CD4-positive, CD25-positive, alpha-beta regulatory T cell (primary cell): ENCODE results near the gene DBNDD1. TPM values are rescaled to one million over a fixed set of nuclear protein-coding genes. Genes with fewer than 3 reads are reported as not detected.

Experiments
- ATAC-seq, 2 donors: fragments of 150-1000 bp; cut with Tn5 transposase; one replicate each; pipeline ENCODE4 v1.10.0; 2021; ENCODE audit warnings: low read depth in 2 of 2, moderate number of reproducible peaks in 2 of 2, moderate library complexity in 1 of 2
- DNase-seq, 3 donors: peaks; one replicate each; pipeline versions ENCODE4 v3.0.0 to v3.0.0-alpha.2; 2012 to 2022; ENCODE audit warnings: mixed read lengths in 1 of 3
- H3K27ac ChIP-seq: one replicate; pipeline ENCODE4 v1.7.0; 2013; ENCODE audit warnings: mild to moderate bottlenecking, low read length; ENCODE audit not compliant: insufficient read depth, poor library complexity, severe bottlenecking
- H3K27me3 ChIP-seq: one replicate; pipeline ENCODE4 v1.7.0; 2013; ENCODE audit warnings: low read length; ENCODE audit not compliant: control insufficient read depth, insufficient read depth
- H3K36me3 ChIP-seq: one replicate; pipeline ENCODE4 v1.7.0; 2013; ENCODE audit warnings: mild to moderate bottlenecking, low read length, moderate library complexity; ENCODE audit not compliant: control insufficient read depth, insufficient read depth
- H3K4me1 ChIP-seq: 2 replicates; pipeline ENCODE4 v1.7.0; 2013; ENCODE audit warnings: mild to moderate bottlenecking, low read length; ENCODE audit not compliant: insufficient read depth, control insufficient read depth, poor library complexity, severe bottlenecking
- H3K4me3 ChIP-seq: one replicate; pipeline ENCODE4 v1.7.0; 2013; ENCODE audit warnings: low read depth, mild to moderate bottlenecking, low read length, moderate library complexity
- H3K9me3 ChIP-seq, 2 experiments: 1 replicate in 1 of 2; 2 replicates in 1 of 2; pipeline ENCODE4 v1.7.0; 2013; ENCODE audit warnings: low read length in 2 of 2, mild to moderate bottlenecking in 1 of 2, moderate library complexity in 1 of 2; ENCODE audit not compliant: control insufficient read depth in 2 of 2
- H3K27ac Mint-ChIP-seq, 3 donors: one replicate each; pipeline ENCODE4 v1.8.0; 2020 to 2022; ENCODE audit warnings: mild to moderate bottlenecking in 3 of 3, mixed read lengths in 3 of 3, moderate library complexity in 2 of 3
- H3K27me3 Mint-ChIP-seq: one replicate; pipeline ENCODE4 v1.8.0; 2022; ENCODE audit warnings: mild to moderate bottlenecking, mixed read lengths
- H3K36me3 Mint-ChIP-seq: one replicate; pipeline ENCODE4 v1.8.0; 2020; ENCODE audit warnings: mixed read lengths
- H3K4me1 Mint-ChIP-seq, 4 donors: one replicate each; pipeline ENCODE4 v1.8.0; 2020 to 2022; ENCODE audit warnings: mixed read lengths in 4 of 4, mild to moderate bottlenecking in 1 of 4
- H3K4me3 Mint-ChIP-seq, 4 donors: one replicate each; pipeline ENCODE4 v1.8.0; 2020 to 2022; ENCODE audit warnings: mild to moderate bottlenecking in 4 of 4, mixed read lengths in 4 of 4, moderate library complexity in 3 of 4
- H3K9me3 Mint-ChIP-seq, 7 donors: one replicate each; pipeline ENCODE4 v1.8.0; 2020 to 2022; ENCODE audit warnings: mixed read lengths in 7 of 7, mild to moderate bottlenecking in 3 of 7, moderate library complexity in 2 of 7
- polyA plus RNA-seq, 4 donors: library from polyadenylated mRNA; unstranded; fragments of 300-500 nt; fragmentation: Illumina TruSeq; gene quantifications; one replicate each; pipeline ENCODE4 v1.2.3, GENCODE V29; 2021
- total RNA-seq: library from RNA; stranded (reverse); gene quantifications from one replicate; pipeline ENCODE4 v1.2.3, GENCODE V29; 2022

DBNDD1 gene
- total and polyA plus RNA-seq, 5 donors from 2014 or later = 1.1 to 7.8 (median 4.3) TPM

- Mint-ChIP-seq H3K4me1 (peaks cover 0 to 5% (median 2%) of the 10 kb centered on the region in 4 donors), H3K36me3 (peaks cover 33% of the 10 kb centered on the region), H3K27me3 (no peaks in the 10 kb centered on the region), H3K9me3 (peaks cover 0 to 2% (median 0%) of the 10 kb centered on the region in 7 donors), H3K4me3 (no peak overlapping the region), H3K27ac (no peak overlapping the region)
- DNase-seq = no peak
- Histone ChIP-seq H3K9me3 (no peaks in the 10 kb centered on the region), H3K36me3 (peaks cover 54% of the 10 kb centered on the region), H3K27me3 (no peaks in the 10 kb centered on the region), H3K4me1 (no peaks in the 10 kb centered on the region), H3K4me3 (no peak overlapping the region), H3K27ac (no peak overlapping the region)
- no peak for ATAC-seq
These were observed 28.5 kb downstream of the DBNDD1 start for GRCh38 chr16:89990799-89991198.

- Histone ChIP-seq H3K9me3 (no peaks in the 10 kb centered on the region), H3K36me3 (peaks cover 63% of the 10 kb centered on the region), H3K4me3 (no peak overlapping the region), H3K4me1 (no peaks in the 10 kb centered on the region), H3K27me3 (no peaks in the 10 kb centered on the region), H3K27ac (no peak overlapping the region)
- Mint-ChIP-seq H3K27me3 (no peaks in the 10 kb centered on the region), H3K27ac (no peak overlapping the region), H3K36me3 (peaks cover 37% of the 10 kb centered on the region), H3K9me3 (no peaks in the 10 kb centered on the region), H3K4me1 (peaks cover 0 to 5% (median 2%) of the 10 kb centered on the region in 4 donors), H3K4me3 (no peak overlapping the region)
- DNase-seq (no peak), ATAC-seq (no peak)
These were observed 30.3 kb downstream of the DBNDD1 start for GRCh38 chr16:89988951-89989350.

- Mint-ChIP-seq H3K36me3 (peaks cover 38% of the 10 kb centered on the region), H3K9me3 (no peaks in the 10 kb centered on the region), H3K4me1 (peaks cover 0 to 5% (median 2%) of the 10 kb centered on the region in 4 donors), H3K27me3 (no peaks in the 10 kb centered on the region), H3K27ac (peak overlapping the region in 1 of 3 donors; percentile 80), H3K4me3 (no peak overlapping the region)
- no peaks in the 10 kb centered on the region for H3K9me3 ChIP-seq
- H3K4me1 ChIP-seq = no peaks in the 10 kb centered on the region
- ATAC-seq (no peak), DNase-seq (no peak)
- no peak overlapping the region for H3K4me3 ChIP-seq
- no peak overlapping the region for H3K27ac ChIP-seq
- peaks cover 71% of the 10 kb centered on the region for H3K36me3 ChIP-seq
- H3K27me3 ChIP-seq = no peaks in the 10 kb centered on the region
These were observed 32.1 kb downstream of the DBNDD1 start for GRCh38 chr16:89987169-89987568.

GRCh38 chr16:89986600-89986999 lies 32.7 kb downstream of the DBNDD1 start:
- H3K4me3 ChIP-seq = no peak overlapping the region
- no peaks in the 10 kb centered on the region for H3K27me3 ChIP-seq
- peaks cover 75% of the 10 kb centered on the region for H3K36me3 ChIP-seq
- peaks cover 0 to 5% (median 2%) of the 10 kb centered on the region in 4 donors for H3K4me1 Mint-ChIP-seq
- H3K9me3 Mint-ChIP-seq = no peaks in the 10 kb centered on the region
- ATAC-seq = no peak
- H3K27ac ChIP-seq = no peak overlapping the region
- H3K9me3 ChIP-seq = no peaks in the 10 kb centered on the region
- H3K36me3 Mint-ChIP-seq = peaks cover 42% of the 10 kb centered on the region
- DNase-seq = no peak
- no peak overlapping the region for H3K4me3 Mint-ChIP-seq
- peak overlapping the region in 1 of 3 donors; percentile 80 for H3K27ac Mint-ChIP-seq
- H3K4me1 ChIP-seq = no peaks in the 10 kb centered on the region
- no peaks in the 10 kb centered on the region for H3K27me3 Mint-ChIP-seq

GRCh38 chr16:89985219-89985618 lies 34.0 kb downstream of the DBNDD1 start:
- ATAC-seq (no peak), DNase-seq (no peak)
- no peaks in the 10 kb centered on the region for H3K9me3 Mint-ChIP-seq
- H3K4me1 Mint-ChIP-seq = peaks cover 0 to 5% (median 2%) of the 10 kb centered on the region in 4 donors
- no peak overlapping the region for H3K27ac ChIP-seq
- no peaks in the 10 kb centered on the region for H3K27me3 ChIP-seq
- peaks cover 39% of the 10 kb centered on the region for H3K36me3 Mint-ChIP-seq
- no peaks in the 10 kb centered on the region for H3K4me1 ChIP-seq
- H3K4me3 Mint-ChIP-seq = no peak overlapping the region
- H3K27me3 Mint-ChIP-seq = no peaks in the 10 kb centered on the region
- no peak overlapping the region for H3K4me3 ChIP-seq
- H3K27ac Mint-ChIP-seq = no peak overlapping the region
- peaks cover 71% of the 10 kb centered on the region for H3K36me3 ChIP-seq
- H3K9me3 ChIP-seq = no peaks in the 10 kb centered on the region

GRCh38 chr16:89984216-89984615 lies 35.0 kb downstream of the DBNDD1 start:
- H3K4me3 ChIP-seq = no peak overlapping the region
- H3K27ac ChIP-seq = no peak overlapping the region
- peaks cover 0 to 5% (median 4%) of the 10 kb centered on the region in 4 donors for H3K4me1 Mint-ChIP-seq
- H3K36me3 ChIP-seq = peaks cover 80% of the 10 kb centered on the region
- H3K9me3 Mint-ChIP-seq = no peaks in the 10 kb centered on the region
- no peak overlapping the region for H3K27ac Mint-ChIP-seq
- ATAC-seq (no peak), DNase-seq (no peak)
- H3K36me3 Mint-ChIP-seq = peaks cover 48% of the 10 kb centered on the region
- no peaks in the 10 kb centered on the region for H3K4me1 ChIP-seq
- no peaks in the 10 kb centered on the region for H3K27me3 ChIP-seq
- no peak overlapping the region for H3K4me3 Mint-ChIP-seq
- no peaks in the 10 kb centered on the region for H3K27me3 Mint-ChIP-seq
- H3K9me3 ChIP-seq = no peaks in the 10 kb centered on the region

GRCh38 chr16:89983536-89983935 lies 35.7 kb downstream of the DBNDD1 start:
- no peaks in the 10 kb centered on the region for H3K9me3 ChIP-seq
- no peak overlapping the region for H3K4me3 ChIP-seq
- no peaks in the 10 kb centered on the region for H3K4me1 ChIP-seq
- no peak overlapping the region for H3K27ac ChIP-seq
- H3K27me3 ChIP-seq = no peaks in the 10 kb centered on the region
- Mint-ChIP-seq H3K27me3 (no peaks in the 10 kb centered on the region), H3K27ac (no peak overlapping the region), H3K36me3 (peaks cover 51% of the 10 kb centered on the region), H3K4me3 (no peak overlapping the region), H3K4me1 (peaks cover 2 to 10% (median 6%) of the 10 kb centered on the region in 4 donors), H3K9me3 (no peaks in the 10 kb centered on the region)
- DNase-seq = no peak
- H3K36me3 ChIP-seq = peaks cover 78% of the 10 kb centered on the region
- ATAC-seq = no peak

GRCh38 chr16:89982318-89982717 lies 36.9 kb downstream of the DBNDD1 start:
- H3K4me1 ChIP-seq = no peaks in the 10 kb centered on the region
- no peak overlapping the region for H3K4me3 Mint-ChIP-seq
- H3K9me3 ChIP-seq = no peaks in the 10 kb centered on the region
- no peak overlapping the region for H3K27ac ChIP-seq
- peaks cover 2 to 10% (median 6%) of the 10 kb centered on the region in 4 donors for H3K4me1 Mint-ChIP-seq
- H3K36me3 ChIP-seq = peaks cover 81% of the 10 kb centered on the region
- ATAC-seq = no peak
- no peaks in the 10 kb centered on the region for H3K27me3 ChIP-seq
- H3K27ac Mint-ChIP-seq = no peak overlapping the region
- DNase-seq = no peak
- H3K4me3 ChIP-seq = no peak overlapping the region
- peaks cover 50% of the 10 kb centered on the region for H3K36me3 Mint-ChIP-seq
- no peaks in the 10 kb centered on the region for H3K27me3 Mint-ChIP-seq
- no peaks in the 10 kb centered on the region for H3K9me3 Mint-ChIP-seq
